ENCODE measurements around the gene LRRFIP1.

GRCh38 chr2:237706257-237706656 is 78.9 kb downstream of the LRRFIP1 start:
- TF ChIP-seq CTCF (IDR thresholded peaks at IDR 0.05; ENCODE audit: borderline replicate concordance, extremely low read depth, low read length, poor library complexity, severe bottlenecking): no peak
- TF ChIP-seq EZH2 (IDR thresholded peaks at IDR 0.05; ENCODE audit: borderline replicate concordance, low read depth, low read length, severe bottlenecking): no peak
